ENCODE results near the gene GDF11. TPM values are rescaled to one million over a fixed set of nuclear protein-coding genes. Genes with fewer than 3 reads are reported as not detected.

The GDF11 gene
- polyA plus RNA-seq, 1 of the 3 experiments (the other 2 are of a cell fraction): 9.4 TPM

DNA sequence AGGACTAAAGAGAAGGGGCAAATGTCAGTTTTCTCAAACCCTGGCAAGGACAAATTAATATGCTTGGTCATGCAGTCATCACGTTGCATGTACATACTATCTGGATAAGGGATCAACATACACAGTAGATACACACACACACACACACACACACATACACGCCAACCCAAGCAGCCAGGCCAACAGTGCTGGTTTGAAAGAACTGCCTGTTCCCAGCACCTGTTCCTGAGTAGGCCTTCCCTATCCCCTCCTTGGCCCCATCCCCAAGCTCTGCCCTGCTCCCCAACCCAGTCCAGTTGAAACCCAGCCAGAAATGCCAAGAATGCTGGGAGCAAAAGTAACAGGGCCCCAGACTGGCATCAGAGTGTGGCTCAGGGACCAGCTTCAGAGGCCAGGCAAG is 39.6 kb upstream of the GDF11 start:
- Histone ChIP-seq H3K79me2 (ENCODE audit: insufficient read depth) (no peaks in the 10 kb centered on the region), H3K27ac (ENCODE audit: low read depth in 2 of 2, low read length in 1 of 2) (no peak overlapping the region), H3K4me1 (ENCODE audit: control insufficient read depth in 1 of 2, insufficient read depth in 2 of 2, low read depth in 1 of 2, low read length in 1 of 2) (peaks cover 8 to 11% of the 10 kb centered on the region in 2 experiments; a peak in 2 of 4 replicates), H3K9ac (no peak overlapping the region), H4K20me1 (ENCODE audit: insufficient read depth) (no peaks in the 10 kb centered on the region), H2AFZ (ENCODE audit: low read depth) (no peak overlapping the region), H3K9me3 (no peaks in the 10 kb centered on the region), H3K9me2 (no peaks in the 10 kb centered on the region), H3K36me3 (replicated peaks in 1 of 2; ENCODE audit: control insufficient read depth in 1 of 2, insufficient read depth in 2 of 2, low read length in 1 of 2) (no peaks in the 10 kb centered on the region), H3K4me2 (no peak overlapping the region), H3F3A (replicated peaks; ENCODE audit: insufficient read depth) (no peaks in the 10 kb centered on the region), H3K4me3 (ENCODE audit: low read depth in 2 of 2, low read length in 1 of 2) (no peak overlapping the region), H3K27me3 (ENCODE audit: insufficient read depth) (no peaks in the 10 kb centered on the region)
- POLR2A ChIA-PET: no interaction called here
- CTCF ChIA-PET: interaction anchor here (1.3 to 2.4 kb wide), 2 partner anchors 9 to 17 kb away, joined by 3 to 6 read pairs; partner anchors contain the start of gene RDH5
- WGBS (ENCODE audit: low lambda C conversion rate): 67% methylated on average over 1 of the region's 2 CpGs
- TF ChIP-seq, protein P1, sequence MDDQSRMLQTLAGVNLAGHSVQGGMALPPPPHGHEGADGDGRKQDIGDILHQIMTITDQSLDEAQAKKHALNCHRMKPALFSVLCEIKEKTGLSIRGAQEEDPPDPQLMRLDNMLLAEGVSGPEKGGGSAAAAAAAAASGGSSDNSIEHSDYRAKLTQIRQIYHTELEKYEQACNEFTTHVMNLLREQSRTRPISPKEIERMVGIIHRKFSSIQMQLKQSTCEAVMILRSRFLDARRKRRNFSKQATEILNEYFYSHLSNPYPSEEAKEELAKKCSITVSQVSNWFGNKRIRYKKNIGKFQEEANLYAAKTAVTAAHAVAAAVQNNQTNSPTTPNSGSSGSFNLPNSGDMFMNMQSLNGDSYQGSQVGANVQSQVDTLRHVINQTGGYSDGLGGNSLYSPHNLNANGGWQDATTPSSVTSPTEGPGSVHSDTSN (IDR thresholded peaks at IDR 0.05): no peak
- no peak for TF ChIP-seq SMC3 (IDR thresholded peaks at IDR 0.05; ENCODE audit: low read depth, low read length)
- TF ChIP-seq FOSL2 (IDR thresholded peaks at IDR 0.05; ENCODE audit: borderline replicate concordance, low read depth): no peak
- no peak for TF ChIP-seq YY1 (IDR thresholded peaks at IDR 0.05; ENCODE audit: low read depth)
- no peak for DNase-seq

DNA sequence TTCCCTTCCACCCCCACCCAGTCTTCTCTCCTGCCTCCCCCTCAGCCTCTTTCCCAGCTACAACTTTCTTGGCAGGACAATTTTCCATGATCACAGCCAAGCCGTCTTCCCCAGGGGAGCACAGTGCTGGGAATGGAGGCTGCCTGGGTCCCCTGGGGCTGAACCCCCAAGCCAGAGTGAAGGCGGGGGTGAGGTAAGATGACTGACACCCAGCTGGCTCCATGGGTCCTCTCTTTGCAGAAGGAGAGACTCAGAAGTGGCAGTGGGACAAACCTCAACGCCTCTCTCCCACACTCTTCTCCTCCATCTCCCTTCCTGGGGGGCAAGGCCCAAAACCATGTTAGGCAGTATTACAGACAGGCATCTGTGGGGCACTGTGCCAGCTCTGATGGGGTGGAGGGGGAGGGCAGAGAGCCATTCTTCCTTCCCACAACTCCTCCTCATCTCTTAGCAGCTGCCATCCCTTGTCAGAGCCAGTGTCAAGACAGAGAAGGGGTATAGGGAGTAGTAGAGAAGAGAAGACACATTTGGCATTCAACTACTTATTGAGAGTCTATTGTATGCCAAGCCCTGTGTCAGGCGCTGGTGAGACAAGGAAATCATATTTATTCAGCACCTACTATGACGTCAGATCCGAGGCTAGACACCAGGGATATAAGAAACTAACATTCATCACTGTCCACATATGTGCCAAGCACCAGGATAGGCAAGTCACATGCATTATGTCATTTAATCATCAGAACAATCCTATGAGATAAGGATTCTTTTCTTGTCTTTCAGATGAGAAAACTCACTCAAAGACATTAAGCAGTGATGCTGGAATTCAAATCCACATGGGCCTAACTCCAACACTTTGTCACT is 38.8 kb upstream of the GDF11 start:
- Histone ChIP-seq H3K27ac (ENCODE audit: low read depth in 2 of 2, low read length in 1 of 2) (no peak overlapping the region), H3K4me2 (no peak overlapping the region), H3K36me3 (replicated peaks in 1 of 2; ENCODE audit: control insufficient read depth in 1 of 2, insufficient read depth in 2 of 2, low read length in 1 of 2) (no peaks in the 10 kb centered on the region), H3K4me1 (ENCODE audit: control insufficient read depth in 1 of 2, insufficient read depth in 2 of 2, low read depth in 1 of 2, low read length in 1 of 2) (peaks cover 12 to 13% of the 10 kb centered on the region in 2 experiments; a peak in 2 of 4 replicates), H2AFZ (ENCODE audit: low read depth) (no peak overlapping the region), H3K9me2 (no peaks in the 10 kb centered on the region), H3K4me3 (ENCODE audit: low read depth in 2 of 2, low read length in 1 of 2) (no peak overlapping the region), H3F3A (replicated peaks; ENCODE audit: insufficient read depth) (no peaks in the 10 kb centered on the region), H4K20me1 (ENCODE audit: insufficient read depth) (no peaks in the 10 kb centered on the region), H3K79me2 (ENCODE audit: insufficient read depth) (no peaks in the 10 kb centered on the region), H3K9me3 (no peaks in the 10 kb centered on the region), H3K27me3 (ENCODE audit: insufficient read depth) (no peaks in the 10 kb centered on the region), H3K9ac (no peak overlapping the region)
- DNase-seq: no peak
- CTCF ChIA-PET: interaction anchor here (0.9 to 1.3 kb wide), 3 partner anchors 8 to 17 kb away, joined by 3 read pairs; partner anchors contain the start of gene BLOC1S1
- 67% methylated on average over 6 of the region's 6 CpGs for WGBS (ENCODE audit: low lambda C conversion rate)
- POLR2A ChIA-PET: no interaction called here
- no peak for TF ChIP-seq RFX5 (IDR thresholded peaks at IDR 0.05; ENCODE audit: low read length)
- no peak for TF ChIP-seq MEF2A (IDR thresholded peaks at IDR 0.05; ENCODE audit: borderline replicate concordance, low read depth)
- TF ChIP-seq SMC3 (IDR thresholded peaks at IDR 0.05; ENCODE audit: low read depth, low read length): no peak
- TF ChIP-seq NFIC (IDR thresholded peaks at IDR 0.05; ENCODE audit: borderline replicate concordance): no peak

All from SK-N-SH (cell line).